ENCODE measurements around the gene TCF7L2.

The TCF7L2 gene

GRCh38 chr10:112996462-112996861 is 46.4 kb downstream of the TCF7L2 start:
- no peak for DNase-seq (ENCODE audit: low read depth in 3 of 3)

GRCh38 chr10:112999102-112999501 is 49.1 kb downstream of the TCF7L2 start:
- DNase-seq (ENCODE audit: low read depth in 3 of 3) = no peak

GRCh38 chr10:113000442-113000841 is 50.4 kb downstream of the TCF7L2 start:
- DNase-seq (ENCODE audit: low read depth in 3 of 3) = no peak

- no peak for DNase-seq (ENCODE audit: low read depth in 3 of 3)
These were observed 51.0 kb downstream of the TCF7L2 start for GRCh38 chr10:113000876-113001598.

- DNase-seq (ENCODE audit: low read depth in 3 of 3) = no peak
These were observed 51.8 kb downstream of the TCF7L2 start for GRCh38 chr10:113001599-113002448.

- DNase-seq (ENCODE audit: low read depth in 3 of 3) = no peak
These were observed 52.4 kb downstream of the TCF7L2 start for GRCh38 chr10:113002449-113002777.

- no peak for DNase-seq (ENCODE audit: low read depth in 3 of 3)
These were observed 53.0 kb downstream of the TCF7L2 start for GRCh38 chr10:113003052-113003451.

GRCh38 chr10:113004069-113004618 is 54.1 kb downstream of the TCF7L2 start:
- DNase-seq (ENCODE audit: low read depth in 3 of 3) = no peak

- DNase-seq (ENCODE audit: low read depth in 3 of 3) = no peak
These were observed 55.3 kb downstream of the TCF7L2 start for GRCh38 chr10:113005380-113005779.

GRCh38 chr10:113006656-113007342 is 56.8 kb downstream of the TCF7L2 start:
- DNase-seq (ENCODE audit: low read depth in 3 of 3) = no peak

GRCh38 chr10:113007343-113007771 is 57.3 kb downstream of the TCF7L2 start:
- peak in 2 of 3 experiments; percentile 9 to 19 for DNase-seq (ENCODE audit: low read depth in 3 of 3)

GRCh38 chr10:113007821-113008220 is 57.8 kb downstream of the TCF7L2 start:
- DNase-seq (ENCODE audit: low read depth in 3 of 3) = no peak

- DNase-seq (ENCODE audit: low read depth in 3 of 3) = no peak
These were observed 61.7 kb downstream of the TCF7L2 start for GRCh38 chr10:113011592-113012374.

- no peak for DNase-seq (ENCODE audit: low read depth in 3 of 3)
These were observed 65.2 kb downstream of the TCF7L2 start for GRCh38 chr10:113015201-113015600.

- DNase-seq (ENCODE audit: low read depth in 3 of 3) = no peak
These were observed 67.3 kb downstream of the TCF7L2 start for GRCh38 chr10:113017376-113017775.

GRCh38 chr10:113018034-113018433 is 68.0 kb downstream of the TCF7L2 start:
- DNase-seq (ENCODE audit: low read depth in 3 of 3) = no peak

GRCh38 chr10:113019096-113019495 is 69.0 kb downstream of the TCF7L2 start:
- no peak for DNase-seq (ENCODE audit: low read depth in 3 of 3)

- DNase-seq (ENCODE audit: low read depth in 3 of 3) = no peak
These were observed 69.8 kb downstream of the TCF7L2 start for GRCh38 chr10:113019692-113020474.

GRCh38 chr10:113020475-113020753 is 70.4 kb downstream of the TCF7L2 start:
- no peak for DNase-seq (ENCODE audit: low read depth in 3 of 3)

GRCh38 chr10:113020838-113021237 is 70.8 kb downstream of the TCF7L2 start:
- DNase-seq (ENCODE audit: low read depth in 3 of 3) = no peak
